GM12875 (cell line): ENCODE results near the gene CACNA1C.

Source experiments
- H3K4me3 ChIP-seq: one replicate; pipeline ENCODE4 v1.5.1; 2011; ENCODE audit warnings: low read depth, low read length, control low read depth
- CTCF ChIP-seq: IDR thresholded peaks from 2 replicates; pipeline ENCODE4 v1.5.1; 2011; ENCODE audit warnings: low read depth, mild to moderate bottlenecking, control low read depth, inconsistent platforms, low read length, moderate library complexity, borderline replicate concordance; ENCODE audit not compliant: insufficient read depth

The CACNA1C gene

GRCh38 chr12:2289525-2289924, 236.7 kb downstream of the CACNA1C start:
- H3K4me3 ChIP-seq = no peak overlapping the region
- no peak for TF ChIP-seq CTCF

GRCh38 chr12:2290091-2290490, 237.3 kb downstream of the CACNA1C start:
- H3K4me3 ChIP-seq = no peak overlapping the region
- TF ChIP-seq CTCF = no peak

GRCh38 chr12:2290516-2291065, 237.8 kb downstream of the CACNA1C start:
- H3K4me3 ChIP-seq = no peak overlapping the region
- no peak for TF ChIP-seq CTCF

GRCh38 chr12:2291182-2291832, 238.5 kb downstream of the CACNA1C start:
- H3K4me3 ChIP-seq = no peak overlapping the region
- TF ChIP-seq CTCF = peak; percentile 70

- TF ChIP-seq CTCF = no peak
- H3K4me3 ChIP-seq = no peak overlapping the region
Measured at GRCh38 chr12:2291947-2292346, 239.2 kb downstream of the CACNA1C start.

GRCh38 chr12:2292560-2292959, 239.8 kb downstream of the CACNA1C start:
- TF ChIP-seq CTCF = no peak
- H3K4me3 ChIP-seq = no peak overlapping the region
